Dedifferentiated amniotic fluid mesenchymal stem cell (primary cell): ENCODE results near the gene DLG2.

ENCODE experiments used
- DNase-seq: peaks from one replicate; pipeline ENCODE4 v3.0.0-alpha.2; 2016; ENCODE audit errors: extremely low spot score

The DLG2 gene

GRCh38 chr11:84675396-84676025 is 951.6 kb downstream of the DLG2 start:
- no peak for DNase-seq

DNA sequence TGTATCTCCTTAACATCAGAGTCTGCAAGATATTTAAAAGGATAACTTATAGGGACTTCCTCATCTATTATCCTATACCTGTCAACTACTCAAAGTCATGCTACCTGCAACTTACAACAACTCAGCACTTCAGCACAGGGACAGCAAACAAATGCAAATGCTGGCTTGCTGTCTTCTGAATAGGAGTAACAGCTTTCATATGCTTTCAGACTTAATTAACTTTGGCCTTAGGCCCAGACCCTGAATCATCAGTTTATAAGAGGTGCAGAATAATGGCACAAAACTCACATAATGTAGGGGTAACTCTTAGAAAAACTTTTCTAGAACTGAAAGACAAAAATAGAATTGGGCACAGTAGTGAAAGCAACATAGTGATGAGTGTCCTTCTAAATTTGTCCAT is 953.4 kb downstream of the DLG2 start:
- DNase-seq: no peak

DNA sequence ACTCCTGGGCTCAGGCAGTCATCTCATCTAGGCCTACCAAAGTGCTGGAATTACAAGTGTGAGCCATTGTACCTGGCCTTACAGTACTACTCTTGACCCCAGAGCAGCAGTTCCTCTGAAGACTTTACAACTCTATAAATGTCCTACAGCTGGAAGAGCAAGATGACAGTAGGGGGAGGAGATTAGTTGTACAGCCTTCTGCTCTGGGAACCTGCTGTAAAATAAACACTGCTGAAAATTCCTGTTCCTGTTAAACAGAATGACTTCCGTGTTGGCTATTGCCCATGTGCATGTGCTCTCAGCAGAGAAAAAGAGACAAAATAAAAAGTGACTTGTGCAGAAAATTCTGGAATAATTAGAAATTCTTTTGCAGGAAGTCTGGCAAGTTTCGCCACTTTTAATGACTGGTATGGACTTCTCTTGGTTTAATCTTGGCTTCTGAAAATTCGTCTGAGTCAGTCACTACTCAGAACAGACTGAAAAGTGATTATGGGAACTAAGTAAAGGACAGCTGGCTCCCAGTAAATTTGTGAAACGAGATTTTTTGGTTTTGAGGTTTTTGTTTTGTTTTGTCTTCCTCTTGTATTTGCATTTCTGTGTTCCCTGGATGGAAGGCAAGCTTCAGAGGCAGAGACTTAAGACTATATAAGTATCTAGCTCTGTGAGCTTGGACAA is 955.7 kb downstream of the DLG2 start:
- DNase-seq: no peak

- no peak for DNase-seq
Measured at GRCh38 chr11:84663731-84664130, 963.4 kb downstream of the DLG2 start.

- DNase-seq: no peak
Measured at GRCh38 chr11:84660257-84660977, 966.7 kb downstream of the DLG2 start.

GRCh38 chr11:84655712-84656111 is 971.4 kb downstream of the DLG2 start:
- DNase-seq: no peak

DNA sequence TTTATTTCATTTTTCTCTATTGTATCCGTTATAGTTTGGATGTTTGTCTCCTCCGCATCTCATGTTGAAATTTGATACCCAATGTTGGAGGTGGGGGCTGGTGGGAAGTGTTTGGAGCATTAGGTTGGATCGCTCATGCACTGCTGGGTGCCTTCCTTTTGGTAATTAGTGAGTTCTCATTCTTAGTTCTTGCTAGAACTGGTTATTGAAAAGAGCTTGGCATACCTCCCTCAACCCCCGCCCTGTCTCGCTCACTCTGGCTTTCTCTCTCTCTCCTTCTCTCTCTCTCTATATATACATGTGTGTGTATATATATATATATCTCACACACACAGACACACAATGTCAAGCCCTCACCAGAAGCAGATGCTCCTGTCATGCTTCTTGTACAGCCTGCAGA is 978.7 kb downstream of the DLG2 start:
- DNase-seq: no peak

DNA sequence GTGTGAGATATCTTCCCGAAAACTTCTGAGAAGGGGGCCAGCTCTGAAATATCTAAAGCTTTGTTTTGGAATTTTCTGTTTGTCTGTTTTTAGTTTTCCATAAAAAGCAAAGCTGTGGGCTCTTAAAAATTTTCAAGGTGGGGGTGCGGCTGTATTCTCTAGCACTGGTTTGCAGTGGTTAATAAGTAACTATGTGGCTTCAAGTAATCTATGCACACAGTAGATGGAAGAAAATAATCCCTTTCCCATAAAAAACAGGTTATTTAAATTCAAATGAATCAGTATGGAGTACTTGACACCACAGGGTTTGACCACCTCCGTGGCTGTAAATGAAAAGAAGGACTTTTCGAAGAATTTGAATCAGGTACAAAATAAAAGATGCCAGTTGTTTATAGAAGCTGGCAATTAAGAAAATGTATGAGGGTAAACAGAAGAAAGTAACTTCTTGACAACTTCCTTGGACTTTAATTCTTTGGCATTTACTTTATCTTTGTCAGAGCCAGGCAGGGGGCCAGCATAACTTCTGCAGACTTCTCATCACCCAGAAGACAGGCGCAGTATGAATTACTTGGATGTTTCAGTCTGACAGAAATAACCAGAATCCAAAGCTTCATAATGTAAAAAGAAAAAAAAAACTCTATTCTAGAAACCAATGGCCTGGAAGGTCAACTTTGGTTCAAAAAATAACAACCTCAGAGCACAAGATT is 981.0 kb downstream of the DLG2 start:
- no peak for DNase-seq

- DNase-seq: no peak
Measured at GRCh38 chr11:84642500-84642899, 984.6 kb downstream of the DLG2 start.

DNA sequence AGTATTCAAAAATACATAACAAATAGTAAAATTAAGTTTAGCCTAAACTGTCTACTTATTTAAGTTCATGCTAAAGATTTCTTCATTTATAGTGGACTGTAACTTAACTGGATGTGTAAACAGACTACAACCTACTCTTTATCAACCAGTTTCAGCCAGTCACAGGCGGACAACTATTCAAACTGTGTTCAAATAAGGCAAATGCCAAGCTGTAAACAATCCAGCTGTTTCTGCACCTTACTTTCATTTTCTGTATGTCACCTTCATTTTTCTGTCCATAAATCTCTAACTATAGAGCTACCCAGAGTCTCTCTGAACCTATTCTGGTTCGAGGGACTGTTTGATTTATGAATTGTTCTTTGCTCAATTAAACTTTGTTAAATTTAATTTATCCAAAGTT is 992.8 kb downstream of the DLG2 start:
- no peak for DNase-seq

GRCh38 chr11:84628871-84629620 is 998.1 kb downstream of the DLG2 start:
- no peak for DNase-seq

GRCh38 chr11:84626256-84626655 is 1000.9 kb downstream of the DLG2 start:
- DNase-seq: no peak

DNA sequence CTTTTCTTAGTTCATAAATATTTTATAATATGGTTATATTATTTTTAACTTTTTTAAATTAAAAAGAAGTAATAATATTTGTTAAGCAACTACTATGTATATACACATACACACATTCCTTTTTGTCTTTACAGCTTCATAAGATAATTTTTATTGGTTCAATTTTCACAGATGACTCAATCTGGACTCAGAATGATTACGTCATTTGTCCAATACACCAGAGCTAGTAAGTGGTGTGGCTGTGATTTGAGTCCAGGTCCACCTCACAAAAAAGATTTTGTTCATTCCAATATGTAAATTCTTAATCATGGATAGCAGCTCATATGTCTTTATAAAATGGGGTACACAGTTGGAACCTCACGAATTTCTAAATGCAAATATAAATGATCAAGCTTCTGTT is 1014.5 kb downstream of the DLG2 start:
- DNase-seq: no peak

DNA sequence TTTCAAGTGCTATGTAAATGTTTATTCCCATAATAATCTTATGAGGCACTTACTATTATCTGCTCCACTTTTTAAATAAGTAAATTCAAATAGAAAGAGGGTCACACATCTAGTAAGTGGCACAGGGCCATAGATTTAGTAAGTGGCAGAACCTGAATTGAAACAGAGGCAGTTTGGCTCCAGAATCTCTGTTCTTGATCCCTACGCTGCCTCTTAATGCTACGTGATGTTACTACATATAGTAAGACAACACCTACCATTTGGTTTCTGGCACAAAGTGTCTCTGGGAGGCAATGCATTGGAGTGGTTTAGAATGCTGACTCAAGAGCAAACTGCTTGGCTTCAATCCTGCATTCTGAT is 1018.3 kb downstream of the DLG2 start:
- DNase-seq: no peak

DNA sequence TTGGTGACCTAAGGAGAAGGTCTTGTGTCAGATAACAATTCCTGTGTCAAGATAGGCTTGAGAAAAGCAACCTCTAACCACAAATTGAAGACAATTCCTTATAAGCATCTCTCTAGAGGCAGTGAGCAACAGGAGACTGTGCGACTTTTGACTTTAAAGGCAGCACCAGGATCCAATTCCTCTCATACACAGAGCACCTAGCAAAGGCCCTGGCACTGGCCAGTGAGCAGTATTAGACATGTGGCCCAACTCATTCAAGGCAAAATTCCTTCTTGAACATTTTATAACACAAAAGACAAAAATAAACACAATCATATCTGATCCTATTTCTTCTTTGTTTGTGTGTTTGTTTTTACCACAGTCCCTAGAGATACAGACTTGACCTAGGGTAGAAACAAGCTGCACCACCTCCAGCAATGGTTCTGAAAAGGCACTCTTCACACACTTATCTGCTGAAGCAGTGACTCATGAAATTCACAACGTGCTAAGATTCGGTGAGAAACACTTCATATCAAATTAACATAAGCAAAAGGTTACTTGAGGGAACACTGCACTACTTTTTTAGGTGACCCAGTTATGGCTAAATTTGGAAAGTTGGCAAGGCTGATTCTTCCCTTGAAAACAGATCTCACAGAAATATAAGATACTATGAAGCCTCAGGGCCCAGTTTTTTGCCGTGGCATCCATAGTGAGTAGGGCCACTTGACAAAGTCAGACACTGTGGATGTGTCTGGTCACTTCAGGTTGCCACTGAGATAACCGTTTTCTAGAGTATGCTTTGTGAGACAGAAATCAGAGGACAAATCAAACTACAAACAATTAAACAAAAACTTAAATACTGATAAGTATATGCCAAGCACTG is 1018.9 kb downstream of the DLG2 start:
- no peak for DNase-seq

DNA sequence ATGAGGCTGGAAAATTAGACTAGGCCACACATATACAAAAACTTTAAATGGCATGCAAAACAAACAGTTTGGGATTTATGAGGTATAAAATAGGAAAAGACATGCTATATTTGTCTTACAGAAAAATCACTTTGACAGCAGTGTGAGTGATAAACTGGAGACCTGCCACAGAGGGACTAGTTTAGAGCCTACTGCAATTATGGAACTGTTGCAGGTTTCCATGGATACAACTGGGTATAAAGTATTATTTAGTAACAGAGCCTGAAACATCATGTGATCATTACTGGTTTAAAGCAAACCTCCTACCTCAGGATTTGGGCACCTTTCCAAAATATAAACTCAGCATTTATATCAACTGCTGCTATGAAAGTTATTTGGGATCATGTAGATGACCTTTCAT is 1032.5 kb downstream of the DLG2 start:
- no peak for DNase-seq

- no peak for DNase-seq
Measured at GRCh38 chr11:84590106-84590505, 1037.0 kb downstream of the DLG2 start.

DNA sequence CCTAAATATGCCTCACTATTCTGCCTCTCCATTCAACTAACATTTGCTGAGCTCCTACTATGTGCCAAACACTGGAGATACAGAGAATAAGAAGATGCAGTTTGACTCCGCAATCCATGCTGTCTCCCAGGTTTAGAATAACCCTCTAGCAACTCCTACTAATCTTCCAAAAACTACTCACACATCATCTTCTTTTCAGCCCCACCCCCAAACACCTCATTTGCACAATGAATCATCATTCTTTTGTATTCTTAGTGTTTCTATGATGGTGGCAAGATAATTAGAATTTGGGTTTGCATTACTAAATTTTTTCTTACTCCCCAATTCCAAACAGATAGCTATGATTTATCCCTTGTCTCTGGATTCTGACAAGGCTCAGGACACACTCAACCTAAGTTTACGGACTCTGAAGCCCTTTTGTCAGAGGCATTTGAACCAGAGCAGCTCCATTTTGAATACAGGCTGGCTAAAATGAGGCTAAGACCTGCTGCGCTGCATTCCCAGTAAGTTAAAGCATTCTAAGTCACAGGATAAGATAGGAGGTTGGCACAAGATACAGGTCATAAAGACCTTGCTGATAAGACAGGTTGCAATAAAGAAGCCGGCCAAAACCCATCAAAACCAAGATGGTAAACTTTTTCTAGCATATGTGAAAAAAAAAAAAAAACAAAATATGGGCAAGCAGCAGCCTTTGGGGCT is 1038.9 kb downstream of the DLG2 start:
- DNase-seq: no peak

DNA sequence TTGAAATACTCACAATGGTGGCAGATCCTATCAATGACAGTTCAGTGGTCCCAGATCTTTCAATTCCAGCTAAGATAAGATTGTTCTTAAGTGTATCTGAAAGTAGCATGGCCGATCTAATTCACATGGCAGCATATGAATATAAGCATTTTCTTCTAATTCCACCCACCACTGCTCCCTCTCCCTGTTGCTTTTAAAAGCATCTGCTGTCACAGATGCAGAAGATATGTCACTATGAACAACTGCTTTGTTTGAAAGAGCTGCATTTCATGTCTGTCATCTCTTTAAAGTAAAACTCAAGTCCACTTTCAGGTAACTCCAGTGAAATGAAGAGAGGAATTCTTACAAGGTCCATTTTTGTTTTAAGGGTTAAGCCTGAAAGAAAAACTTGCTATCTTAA is 1044.0 kb downstream of the DLG2 start:
- no peak for DNase-seq

DNA sequence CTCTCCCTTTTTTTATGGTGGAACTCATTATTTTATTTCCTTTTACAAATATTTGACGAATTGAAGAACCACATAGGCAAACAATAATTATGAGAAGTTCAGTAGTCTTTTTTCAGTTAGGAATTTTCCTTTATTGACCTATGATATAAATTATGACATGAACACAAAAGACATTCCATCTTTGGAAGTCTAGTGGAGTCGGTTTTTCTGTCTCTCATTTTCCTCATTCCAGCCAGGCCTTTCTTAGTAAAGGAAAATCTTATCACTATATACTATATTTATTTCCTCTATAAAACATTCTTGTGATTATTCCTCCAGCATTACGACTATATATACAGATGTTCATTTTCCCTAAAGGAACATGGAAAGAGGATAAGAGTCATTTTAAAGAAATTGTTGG is 1046.1 kb downstream of the DLG2 start:
- no peak for DNase-seq
